Choroid plexus epithelial cell (primary cell): Measurements from ENCODE around the gene ULK4.

ENCODE experiments used
- DNase-seq: peaks from one replicate; pipeline ENCODE4 v3.0.0-alpha.2; 2010; ENCODE audit warnings: low read depth
- H3K4me3 ChIP-seq: 2 replicates; pipeline ENCODE4 v1.5.1; 2011; ENCODE audit warnings: low read depth, mild to moderate bottlenecking, control low read depth, low read length, moderate library complexity
- CTCF ChIP-seq: conservative IDR thresholded peaks from 2 replicates; pipeline ENCODE4 v1.5.1; 2011; ENCODE audit warnings: low read depth, mild to moderate bottlenecking, control low read depth, inconsistent platforms, low read length, moderate library complexity

Gene ULK4

GRCh38 chr3:41518626-41519025 is 443.3 kb downstream of the ULK4 start:
- no peak for DNase-seq
- H3K4me3 ChIP-seq = no peak overlapping the region
- no peak for TF ChIP-seq CTCF

GRCh38 chr3:41508063-41508696 is 453.7 kb downstream of the ULK4 start:
- TF ChIP-seq CTCF = peak; percentile 10
- no peak overlapping the region for H3K4me3 ChIP-seq
- no peak for DNase-seq

- DNase-seq = no peak
- H3K4me3 ChIP-seq = no peak overlapping the region
- TF ChIP-seq CTCF = no peak
Observed at GRCh38 chr3:41507336-41508062, 454.4 kb downstream of the ULK4 start.

- DNase-seq = no peak
- TF ChIP-seq CTCF = no peak
Observed at GRCh38 chr3:41503998-41504623, 457.8 kb downstream of the ULK4 start.

GRCh38 chr3:41502481-41502880 is 459.4 kb downstream of the ULK4 start:
- no peak for TF ChIP-seq CTCF
- DNase-seq = no peak
- no peak overlapping the region for H3K4me3 ChIP-seq

More at GRCh38 chr3:41503998-41504623, 457.8 kb downstream of the ULK4 start:
- no peak overlapping the region for H3K4me3 ChIP-seq

GRCh38 chr3:41502023-41502422 is 459.9 kb downstream of the ULK4 start:
- H3K4me3 ChIP-seq = no peak overlapping the region
- peak; percentile 17 for DNase-seq
- no peak for TF ChIP-seq CTCF

- H3K4me3 ChIP-seq = no peak overlapping the region
- DNase-seq = no peak
- no peak for TF ChIP-seq CTCF
Observed at GRCh38 chr3:41498847-41499246, 463.1 kb downstream of the ULK4 start.
